Left renal cortex interstitium (tissue), 4 donors: ENCODE results near the gene NUP88. TPM values are rescaled to one million over a fixed set of nuclear protein-coding genes. Genes with fewer than 3 reads are reported as not detected.

ENCODE experiments used
- DNase-seq, 4 donors: peaks; one replicate each; pipeline ENCODE4 v3.0.0-alpha.2; 2013; ENCODE audit warnings: low read depth in 4 of 4, low spot score in 2 of 4, missing footprints in 1 of 4
- polyA plus RNA-seq, 4 donors: library from polyadenylated mRNA; unstranded; fragments of 120-200 nt; gene quantifications; one replicate each; pipeline ENCODE4 v1.2.1, GENCODE V29; 2013; ENCODE audit not compliant: insufficient read length in 4 of 4

Gene NUP88
- polyA plus RNA-seq, 4 donors: 70.9 to 84.6 (median 77.5) TPM

DNA sequence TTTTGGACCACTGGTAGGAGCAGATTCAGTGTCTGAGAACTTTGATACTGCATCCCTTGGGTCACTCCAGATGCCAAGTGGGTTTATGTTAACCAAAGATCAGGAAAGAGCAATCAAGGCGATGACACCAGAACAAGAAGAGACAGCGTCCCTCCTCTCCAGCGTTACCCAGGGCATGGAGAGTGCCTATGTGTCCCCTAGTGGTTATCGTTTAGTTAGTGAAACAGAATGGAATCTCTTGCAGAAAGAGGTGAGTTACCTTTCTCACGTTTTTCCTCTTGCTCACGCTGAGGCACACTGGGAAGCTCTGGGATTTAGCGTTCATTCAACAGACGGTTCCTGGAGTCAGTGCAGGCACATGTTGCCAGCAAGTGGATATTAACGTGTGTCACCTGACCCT is 58.0 kb downstream of the NUP88 start:
- no peak for DNase-seq

DNA sequence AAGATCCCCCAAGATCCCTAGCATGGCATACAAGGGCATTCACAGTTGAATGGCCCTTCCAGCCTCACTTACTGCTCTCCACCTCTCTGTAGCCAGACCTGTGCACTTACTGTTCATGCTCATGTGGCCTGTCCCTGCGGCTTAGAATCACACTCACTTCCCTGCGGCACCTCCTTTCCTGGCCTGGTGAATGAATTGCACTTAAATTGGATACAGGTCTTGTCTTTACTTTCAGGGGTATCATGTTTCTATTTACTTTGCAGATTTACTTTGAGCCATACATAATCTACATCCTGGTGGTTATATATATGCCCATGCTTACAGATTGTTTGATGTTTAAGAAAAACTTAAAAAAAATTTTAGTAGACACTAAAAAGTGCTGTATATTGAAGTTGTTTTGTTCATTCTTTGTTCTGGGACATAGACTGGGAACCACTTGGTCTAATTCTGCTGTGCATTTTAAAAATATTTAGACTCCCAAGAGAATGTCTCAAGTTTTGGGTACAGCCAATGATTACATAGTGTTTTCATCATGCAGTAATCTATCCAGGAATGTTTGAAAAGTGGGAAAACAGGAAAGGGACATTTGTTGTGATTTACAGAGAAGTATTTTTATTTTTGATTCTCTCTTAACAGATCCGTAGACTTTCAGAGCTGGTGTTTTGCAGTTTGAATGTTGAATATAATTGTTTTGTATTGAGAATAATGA is 63.9 kb downstream of the NUP88 start:
- no peak for DNase-seq

DNA sequence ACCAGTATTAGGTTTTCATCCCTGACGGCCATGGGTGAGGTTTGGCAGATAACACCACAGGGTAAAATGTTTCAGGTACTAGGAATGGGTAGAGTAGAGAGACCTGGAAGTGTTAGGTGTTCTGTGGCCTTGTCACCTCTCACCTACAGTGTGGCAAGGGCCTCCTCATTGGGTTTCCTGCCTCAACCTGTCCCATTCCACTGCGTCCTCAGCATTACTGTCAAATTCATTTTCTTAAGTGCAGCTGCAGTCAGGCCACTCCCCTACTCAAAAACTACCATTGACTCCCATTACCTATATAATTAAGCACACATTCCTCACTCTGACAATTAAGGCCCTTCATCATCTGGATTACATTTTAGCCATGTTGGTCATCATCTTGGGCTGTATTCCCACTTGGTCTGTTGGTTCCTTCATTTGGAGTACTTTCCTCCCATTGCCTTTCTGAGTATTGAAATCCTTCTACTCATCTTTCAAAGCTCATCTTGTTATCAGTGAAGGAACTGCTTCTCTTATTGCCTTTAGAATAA is 64.5 kb downstream of the NUP88 start:
- DNase-seq: no peak

DNA sequence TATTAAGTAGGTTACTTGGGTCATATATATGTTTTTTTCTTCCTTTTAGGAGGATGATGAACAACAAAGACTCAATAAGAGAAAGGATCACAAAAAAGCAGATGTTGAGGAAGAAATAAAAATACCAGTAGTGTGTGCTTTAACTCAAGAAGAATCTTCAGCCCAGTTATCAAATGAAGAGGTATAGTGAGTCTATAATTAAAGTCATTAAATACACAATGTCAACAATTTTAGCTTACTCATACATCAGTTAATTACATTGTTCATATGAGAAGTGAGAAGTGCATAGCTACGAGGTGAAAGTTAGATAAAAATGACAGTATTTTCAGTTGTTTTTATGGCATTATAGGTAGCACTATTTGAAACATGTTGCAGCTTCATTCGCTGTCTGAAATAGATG is 65.2 kb downstream of the NUP88 start:
- no peak for DNase-seq

DNA sequence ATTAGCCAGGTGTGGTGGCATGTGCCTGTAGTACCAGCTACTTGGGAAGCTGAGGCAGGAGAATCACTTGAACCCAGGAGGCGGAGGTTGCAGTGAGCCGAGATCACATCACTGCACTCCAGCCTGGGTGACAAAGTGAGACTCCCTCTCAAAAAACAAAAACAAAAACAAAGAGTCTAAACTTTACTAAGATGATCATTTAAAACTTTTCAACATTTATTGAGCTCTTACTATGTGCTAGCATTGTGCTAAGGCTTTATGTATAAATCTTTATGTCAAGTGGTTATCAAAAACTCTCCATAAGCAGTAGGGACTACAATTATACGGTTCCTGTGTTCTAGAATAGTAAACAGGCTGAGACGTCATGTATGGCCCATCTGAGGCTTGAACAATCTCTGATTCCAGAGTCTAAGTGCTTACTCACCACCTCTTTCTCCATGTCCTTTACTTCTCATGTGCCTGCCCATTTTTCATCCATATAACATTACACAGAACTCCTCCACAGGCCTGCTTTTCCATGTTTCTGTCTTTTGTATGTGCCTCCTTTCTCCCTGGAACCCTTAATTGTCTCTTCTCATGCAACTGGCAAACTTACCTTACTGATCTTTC is 66.7 kb downstream of the NUP88 start:
- DNase-seq: no peak

DNA sequence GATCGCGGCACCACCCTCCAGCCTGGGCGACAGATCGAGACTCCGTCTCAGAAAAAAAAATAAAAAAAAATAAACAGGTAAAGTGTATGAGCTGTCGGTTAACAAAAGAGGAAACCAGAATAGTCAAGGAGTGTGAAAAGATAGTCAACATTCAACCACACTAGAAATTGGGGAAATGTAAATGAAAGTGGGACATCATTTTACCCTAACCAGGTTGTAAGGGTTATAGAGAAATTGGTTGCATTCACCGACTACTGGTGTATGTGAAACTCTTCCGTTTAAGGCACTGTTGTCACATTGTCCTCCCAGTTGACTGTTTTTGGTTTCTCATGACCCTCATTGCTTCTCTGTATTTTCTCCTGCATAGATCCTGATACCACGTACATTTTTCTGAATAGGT is 74.5 kb downstream of the NUP88 start:
- no peak for DNase-seq

Other genes starting within 250 kb of the NUP88 start
- 10 to 100 TPM; 16.6 to 28.9 (median 22.7) TPM for gene ZNF594, start 227.8 kb downstream of the NUP88 start, polyA plus RNA-seq
- 1 to 10 TPM; 1.2 to 2.4 (median 1.7) TPM for gene SCIMP, start 184.8 kb downstream of the NUP88 start, polyA plus RNA-seq
- gene RABEP1, start 137.4 kb downstream of the NUP88 start, polyA plus RNA-seq: 10 to 100 TPM; 51.8 to 70.8 (median 61.8) TPM
- gene RPAIN, start 520 bp upstream of the NUP88 start, polyA plus RNA-seq: 10 to 100 TPM; 56.7 to 93.5 (median 73.5) TPM
- 100 to 1,000 TPM; 142 to 175 (median 153) TPM for gene C1QBP, start 19.5 kb upstream of the NUP88 start, polyA plus RNA-seq
- 10 to 100 TPM; 15.5 to 22.1 (median 19.8) TPM for gene DHX33, start 49.3 kb upstream of the NUP88 start, polyA plus RNA-seq
- gene DERL2, start 66.5 kb upstream of the NUP88 start, polyA plus RNA-seq: 10 to 100 TPM; 78.4 to 88.6 (median 80.1) TPM
- gene MIS12, start 66.9 kb upstream of the NUP88 start, polyA plus RNA-seq: 10 to 100 TPM; 33.9 to 48.6 (median 36.4) TPM
- gene NLRP1, start 164.8 kb upstream of the NUP88 start, polyA plus RNA-seq: 10 to 100 TPM; 43.0 to 73.0 (median 51.8) TPM